ENCODE data around the gene P4HTM. TPM values are rescaled to one million over a fixed set of nuclear protein-coding genes. Genes with fewer than 3 reads are reported as not detected.
A peak's percentile ranks its signal among the peaks of the same experiment; 100 is the strongest.

Gene P4HTM
- total RNA-seq, 3 donors from 2014 or later, result 40.2 to 60.6 (median 41.4) TPM

- Histone ChIP-seq H3K4me1 (ENCODE audit: low read depth) (peaks cover 34% of the 10 kb centered on the region), H3K9me3 (no peaks in the 10 kb centered on the region)
- intact Hi-C loops (cut with DNase I, micrococcal nuclease), result no loop called here
These were observed 34.4 kb downstream of the P4HTM start for GRCh38 chr3:49024449-49024848.

GRCh38 chr3:49025005-49025792 is 35.2 kb downstream of the P4HTM start:
- peaks cover 32% of the 10 kb centered on the region for H3K4me1 ChIP-seq (ENCODE audit: low read depth)

More at GRCh38 chr3:49024449-49024848, 34.4 kb downstream of the P4HTM start:
- no peak for ATAC-seq
- Histone ChIP-seq H3K4me3 (no peak overlapping the region), H3K36me3 (ENCODE audit: low read depth) (peaks cover 8% of the 10 kb centered on the region)
- no peak for DNase-seq
- no peak for TF ChIP-seq CTCF (IDR thresholded peaks at IDR 0.05)

GRCh38 chr3:49025793-49026520 is 35.9 kb downstream of the P4HTM start:
- ATAC-seq, result no peak
- Histone ChIP-seq H3K36me3 (ENCODE audit: low read depth) (peaks cover 8% of the 10 kb centered on the region), H3K4me1 (ENCODE audit: low read depth) (peaks cover 28% of the 10 kb centered on the region), H3K4me3 (no peak overlapping the region), H3K9me3 (no peaks in the 10 kb centered on the region)
- intact Hi-C loops (cut with DNase I, micrococcal nuclease), result no loop called here
- DNase-seq, result peak in 1 of 3 donors; percentile 27
- no peak for TF ChIP-seq CTCF (IDR thresholded peaks at IDR 0.05)

More at GRCh38 chr3:49025005-49025792, 35.2 kb downstream of the P4HTM start:
- no peaks in the 10 kb centered on the region for H3K9me3 ChIP-seq
- peak in 2 of 3 donors; percentile 8 to 34 for DNase-seq
- peaks cover 8% of the 10 kb centered on the region for H3K36me3 ChIP-seq (ENCODE audit: low read depth)
- no peak for ATAC-seq
- TF ChIP-seq CTCF (IDR thresholded peaks at IDR 0.05), result no peak
- no peak overlapping the region for H3K4me3 ChIP-seq
- intact Hi-C loops (cut with DNase I, micrococcal nuclease), result no loop called here

- Histone ChIP-seq H3K4me3 (no peak overlapping the region), H3K4me1 (ENCODE audit: low read depth) (peaks cover 28% of the 10 kb centered on the region), H3K36me3 (ENCODE audit: low read depth) (peaks cover 8% of the 10 kb centered on the region), H3K9me3 (no peaks in the 10 kb centered on the region)
- ATAC-seq, result no peak
- no peak for DNase-seq
- no peak for TF ChIP-seq CTCF (IDR thresholded peaks at IDR 0.05)
- intact Hi-C loops (cut with DNase I, micrococcal nuclease), result no loop called here
These were observed 36.5 kb downstream of the P4HTM start for GRCh38 chr3:49026536-49026935.

GRCh38 chr3:49027634-49028033 is 37.6 kb downstream of the P4HTM start:
- peaks cover 26% of the 10 kb centered on the region for H3K4me1 ChIP-seq (ENCODE audit: low read depth)
- H3K9me3 ChIP-seq, result no peaks in the 10 kb centered on the region
- ATAC-seq (no peak), DNase-seq (peak in 1 of 3 donors; percentile 28)
- no peak for TF ChIP-seq CTCF (IDR thresholded peaks at IDR 0.05)
- intact Hi-C loops (cut with DNase I, micrococcal nuclease), result no loop called here
- no peak overlapping the region for H3K4me3 ChIP-seq
- H3K36me3 ChIP-seq (ENCODE audit: low read depth), result peaks cover 8% of the 10 kb centered on the region
